HepG2 (cell line): ENCODE data around the gene BPIFB2. TPM values are rescaled to one million over a fixed set of nuclear protein-coding genes. Genes with fewer than 3 reads are reported as not detected.

Experiments
- ATAC-seq: fragments of 200-7000 bp; cut with Tn5 transposase; 3 replicates; pipeline ENCODE4 v1.9.1; 2020; ENCODE audit warnings: mild to moderate bottlenecking, moderate library complexity
- BruUV-seq: library from RNA; stranded (reverse); fragments of 400-500 nt; replicated peaks from 2 replicates; lab custom pipeline; 2021; lab: Mats Ljungman, UMichigan
- CTCF ChIA-PET: fragments of 300-600 bp; formaldehyde crosslinking; extraction: SDS; loops from one replicate; lab custom pipeline; 2021; ENCODE audit warnings: low total read pairs, inconsistent platforms, low intra/inter-chr PET ratio; lab: Yijun Ruan, JAX
- POLR2A ChIA-PET: fragments of 350-600 bp; sonication (Branson Sonifier 250); formaldehyde crosslinking; loops from one replicate; lab custom pipeline; 2020; ENCODE audit warnings: antibody characterized with exemption, inconsistent platforms; lab: Yijun Ruan, JAX
- DNase-seq: peaks from one replicate; pipeline ENCODE4 v3.0.0-alpha.2; 2015; ENCODE audit warnings: low spot score
- FAIRE-seq: peaks from 3 replicates; lab custom pipeline; 2011; peaks lifted over from hg19 to GRCh38; lab: Jason Lieb, UNC
- H2AFZ ChIP-seq: one replicate; pipeline ENCODE4 v1.6.1; 2011; ENCODE audit warnings: low read length, inconsistent platforms
- H3K27ac ChIP-seq: fragments of 300-600 bp; 3 replicates; pipeline ENCODE4 v1.8.0; 2011; ENCODE audit warnings: mixed run types, mild to moderate bottlenecking, mixed read lengths, low read length, inconsistent platforms; ENCODE audit not compliant: insufficient read depth; ENCODE audit errors: extremely low read length
- H3K27me3 ChIP-seq, 2 experiments: fragments of 200-600 bp in 1 of 2; 2 replicates in 1 of 2; 3 replicates in 1 of 2; pipeline versions ENCODE4 v1.6.0 to v1.8.0; 2011; ENCODE audit warnings: low read length in 2 of 2, mild to moderate bottlenecking in 2 of 2, moderate library complexity in 2 of 2, inconsistent platforms in 1 of 2; ENCODE audit not compliant: insufficient read depth in 2 of 2, control insufficient read depth in 1 of 2
- H3K36me3 ChIP-seq, 2 experiments: fragments of 200-600 bp in 1 of 2; replicated peaks in 1 of 2; 2 replicates in 1 of 2; 3 replicates in 1 of 2; pipeline versions ENCODE4 v1.5.1 to v1.8.0; 2011; ENCODE audit warnings: low read length in 2 of 2, inconsistent platforms in 1 of 2; ENCODE audit not compliant: insufficient read depth in 2 of 2, control insufficient read depth in 1 of 2
- H3K4me1 ChIP-seq: 2 replicates; pipeline ENCODE4 v1.5.1; 2012; ENCODE audit warnings: low read length, inconsistent platforms; ENCODE audit not compliant: insufficient read depth
- H3K4me2 ChIP-seq: 2 replicates; pipeline ENCODE4 v1.6.0; 2011; ENCODE audit warnings: low read depth, low read length, inconsistent platforms
- H3K4me3 ChIP-seq, 3 experiments: fragments of 200-600 bp in 1 of 3; sonication (generic), shearing (Covaris generic) in 1 of 3; replicated peaks in 1 of 3; 2 replicates each; pipeline ENCODE4 v1.5.1; 2011 to 2016; ENCODE audit warnings: low read length in 3 of 3, inconsistent platforms in 2 of 3, low read depth in 2 of 3, mild to moderate bottlenecking in 2 of 3, control low read depth in 1 of 3, mixed read lengths in 1 of 3; ENCODE audit not compliant: insufficient read depth in 1 of 3
- H3K79me2 ChIP-seq: one replicate; pipeline ENCODE4 v1.6.1; 2011; ENCODE audit warnings: low read length, inconsistent platforms; ENCODE audit not compliant: insufficient read depth
- H3K9ac ChIP-seq: 2 replicates; pipeline ENCODE4 v1.6.0; 2011; ENCODE audit warnings: mild to moderate bottlenecking, low read depth, low read length, inconsistent platforms; ENCODE audit not compliant: insufficient read depth
- H3K9me3 ChIP-seq: 2 replicates; pipeline ENCODE4 v1.5.1; 2012; ENCODE audit warnings: mild to moderate bottlenecking, low read length
- H4K20me1 ChIP-seq: 2 replicates; pipeline ENCODE4 v1.6.0; 2011; ENCODE audit warnings: inconsistent platforms, mild to moderate bottlenecking, low read length, moderate library complexity; ENCODE audit not compliant: insufficient read depth
- ELF3 ChIP-seq: IDR thresholded peaks from 2 replicates; pipeline ENCODE4 v1.6.1; 2016; ENCODE audit warnings: missing genetic modification reagents, missing compliant biosample characterization
- GLI4 ChIP-seq: sonication (generic); formaldehyde crosslinking; IDR thresholded peaks from 2 replicates; pipeline ENCODE4 v1.5.1; 2020; ENCODE audit warnings: missing genetic modification reagents, mild to moderate bottlenecking, moderate library complexity, borderline replicate concordance
- HHEX ChIP-seq: IDR thresholded peaks from 2 replicates; pipeline ENCODE4 v1.6.1; 2016; ENCODE audit warnings: control low read depth
- KDM1A ChIP-seq: IDR thresholded peaks from 2 replicates; pipeline ENCODE4 v1.6.1; 2016; ENCODE audit warnings: missing compliant biosample characterization
- KMT2A ChIP-seq: sonication (generic); formaldehyde crosslinking; IDR thresholded peaks from 2 replicates; pipeline ENCODE4 v1.4.0; 2020; ENCODE audit warnings: missing genetic modification reagents
- MTERF4 ChIP-seq: sonication (generic); formaldehyde crosslinking; IDR thresholded peaks from 2 replicates; pipeline ENCODE4 v1.8.0; 2023; ENCODE audit warnings: mild to moderate bottlenecking, missing genetic modification reagents
- PAWR ChIP-seq: sonication (generic); formaldehyde crosslinking; IDR thresholded peaks from 2 replicates; pipeline ENCODE4 v1.4.0; 2020; ENCODE audit warnings: missing genetic modification reagents, mild to moderate bottlenecking, borderline replicate concordance
- SIN3B ChIP-seq: fragments of 150-350 bp; IDR thresholded peaks from 2 replicates; pipeline ENCODE4 v1.6.1; 2014; ENCODE audit warnings: low read length
- YEATS4 ChIP-seq: sonication (generic); formaldehyde crosslinking; IDR thresholded peaks from 2 replicates; pipeline ENCODE4 v1.4.0; 2020; ENCODE audit warnings: missing genetic modification reagents, borderline replicate concordance
- ZNF232 ChIP-seq: sonication (generic); formaldehyde crosslinking; IDR thresholded peaks from 2 replicates; pipeline ENCODE4 v1.4.0; 2020; ENCODE audit warnings: missing genetic modification reagents, borderline replicate concordance
- ZSCAN9 ChIP-seq: IDR thresholded peaks from 2 replicates; pipeline ENCODE4 v1.6.1; 2016; ENCODE audit warnings: borderline replicate concordance
- WGBS: methylation state at CpG from one replicate; pipeline ENCODE4 v1.1.6; 2017; ENCODE audit warnings: low lambda C conversion rate; 5-methylcytosine and 5-hydroxymethylcytosine counted together
- in situ Hi-C: cut with HindIII; loops from 2 replicates; pipeline ENCODE4 v1.10.0; 2017; ENCODE audit warnings: low pct_unique_long_range_greater_than_20kb; ENCODE audit not compliant: extremely low pct_ligation_motif_present
- intact Hi-C: fragments of 100-400 bp; cut with micrococcal nuclease; formaldehyde crosslinking; loops from one replicate; pipeline ENCODE4 v1.10.0; 2022; ENCODE audit not compliant: unreplicated experiment
- polyA plus RNA-seq, 8 experiments: library from polyadenylated mRNA; depleted of rRNA in 3 of 8; stranded (reverse) in 7 of 8; unstranded in 1 of 8; fragments of >200 nt; fragmentation: Illumina TruSeq in 4 of 8; extraction: Trizol in 4 of 8; gene quantifications; 2 replicates each; pipeline versions ENCODE4 v1.2.1 to v1.2.3, GENCODE V29; 2011 to 2016; ENCODE audit warnings: low read depth in 4 of 8, missing spikeins in 1 of 8, mixed read lengths in 1 of 8; ENCODE audit not compliant: insufficient read depth in 1 of 8
- total RNA-seq, 5 experiments: library from RNA; depleted of rRNA; stranded (reverse); fragments of >200 nt; fragmentation: Illumina TruSeq; extraction: Trizol; gene quantifications; 2 replicates each; pipeline ENCODE4 v1.2.3, GENCODE V29; 2016; ENCODE audit warnings: low read depth in 1 of 5

BPIFB2 gene
- total and polyA plus RNA-seq, 2 of the 13 experiments (the other 11 are each of a cell fraction or from before 2014, with no cell fraction given): 54.5 to 902 TPM

GRCh38 chr20:33063271-33063670 lies 55.8 kb downstream of the BPIFB2 start:
- TF ChIP-seq GLI4 (no peak), HHEX (CRISPR knock-in tag) (no peak), MTERF4 (CRISPR knock-in tag) (no peak)
- intact Hi-C loops (no loop called here), in situ Hi-C loops (no loop called here)
- DNase-seq (no peak), ATAC-seq (peak; percentile 8; the same call in 1 of the 3 replicates), FAIRE-seq (no peak)
- Histone ChIP-seq H3K4me2 (no peak overlapping the region), H3K4me1 (no peaks in the 10 kb centered on the region), H3K36me3 (no peaks in the 10 kb centered on the region), H2AFZ (no peak overlapping the region), H3K27me3 (peaks cover 6 to 55% of the 10 kb centered on the region in 2 experiments; a peak in 4 of 5 replicates), H4K20me1 (no peaks in the 10 kb centered on the region), H3K9ac (no peak overlapping the region), H3K4me3 (no peak overlapping the region), H3K27ac (no peak overlapping the region), H3K9me3 (no peaks in the 10 kb centered on the region), H3K79me2 (no peaks in the 10 kb centered on the region)
- CTCF ChIA-PET: no interaction called here
- 32% methylated on average over 3 of the region's 6 CpGs for WGBS
- POLR2A ChIA-PET: no interaction called here
- no TSS peak for BruUV-seq

- Histone ChIP-seq H3K27me3 (peaks cover 8 to 60% of the 10 kb centered on the region in 2 experiments; a peak in 4 of 5 replicates), H3K4me2 (no peak overlapping the region), H3K4me1 (no peaks in the 10 kb centered on the region), H3K27ac (no peak overlapping the region), H3K36me3 (no peaks in the 10 kb centered on the region), H4K20me1 (no peaks in the 10 kb centered on the region), H2AFZ (no peak overlapping the region), H3K9ac (no peak overlapping the region), H3K4me3 (no peak overlapping the region), H3K9me3 (no peaks in the 10 kb centered on the region), H3K79me2 (no peaks in the 10 kb centered on the region)
- POLR2A ChIA-PET: no interaction called here
- ATAC-seq: no peak
- TF ChIP-seq SIN3B: no peak
- no peak for TF ChIP-seq ZNF232 (CRISPR knock-in tag)
- no peak for TF ChIP-seq KMT2A
- no peak for TF ChIP-seq KDM1A (CRISPR knock-in tag)
- TF ChIP-seq PAWR (CRISPR knock-in tag): no peak
- TF ChIP-seq YEATS4 (CRISPR knock-in tag): no peak
- TF ChIP-seq ZSCAN9: no peak
- no peak for TF ChIP-seq ELF3 (CRISPR knock-in tag)
- no peak for FAIRE-seq
- in situ Hi-C loops: no loop called here
- CTCF ChIA-PET: no interaction called here
- 47% methylated on average over 10 of the region's 11 CpGs for WGBS
- intact Hi-C loops: no loop called here
- DNase-seq: no peak
- BruUV-seq: no TSS peak
Observed at GRCh38 chr20:33064572-33065287, 57.2 kb downstream of the BPIFB2 start.
